ENCODE measurements around the gene SERINC2.
"Not testable (repeated sequence)": the region's sequence is repeated elsewhere in the genome, so short reads cannot be mapped to it uniquely, and the experiment has no call there.

GRCh38 chr1:31473508-31473907, 60.5 kb downstream of the SERINC2 start:
- TF ChIP-seq CTCF (IDR thresholded peaks at IDR 0.05; ENCODE audit: low read depth, low read length, missing input control); TAF1 (conservative IDR thresholded peaks at IDR 0.05); MAX (IDR thresholded peaks at IDR 0.05); EGR1 (IDR thresholded peaks at IDR 0.05; ENCODE audit: low read depth in 2 of 2); YY1 (IDR thresholded peaks at IDR 0.05); FOXA1 (IDR thresholded peaks at IDR 0.05); RAD21 (IDR thresholded peaks at IDR 0.05); GABPA (IDR thresholded peaks at IDR 0.05 in 1 of 2, conservative IDR thresholded peaks at IDR 0.05 in 1 of 2); ZBTB33 (IDR thresholded peaks at IDR 0.05); SP1 (IDR thresholded peaks at IDR 0.05); FOXA2 (IDR thresholded peaks at IDR 0.05); RXRA (IDR thresholded peaks at IDR 0.05); HNF4G (IDR thresholded peaks at IDR 0.05): not testable (repeated sequence)

Data from liver (tissue), 3 donors.